T-helper 1 cell treated with Interleukin-12 subunit alpha and Interleukin-12 subunit beta and Interleukin-4 antibody, amounts not matched to agents 30 μg/mL and 1 μg/mL, for 36 hours (primary cell): ENCODE results near the gene POFUT2.

Source experiments
- H3K27ac Mint-ChIP-seq: one replicate; pipeline ENCODE4 v1.8.0; 2021; ENCODE audit warnings: mild to moderate bottlenecking, mixed read lengths
- H3K27me3 Mint-ChIP-seq: one replicate; pipeline ENCODE4 v1.8.0; 2021; ENCODE audit warnings: low read depth, mixed read lengths
- H3K36me3 Mint-ChIP-seq: one replicate; pipeline ENCODE4 v1.8.0; 2021; ENCODE audit warnings: low read depth, mixed read lengths
- H3K4me1 Mint-ChIP-seq: one replicate; pipeline ENCODE4 v1.8.0; 2021; ENCODE audit warnings: low read depth, mixed read lengths
- H3K4me3 Mint-ChIP-seq: one replicate; pipeline ENCODE4 v1.8.0; 2021; ENCODE audit warnings: mild to moderate bottlenecking, moderate library complexity, mixed read lengths
- H3K9me3 Mint-ChIP-seq: one replicate; pipeline ENCODE4 v1.8.0; 2021; ENCODE audit warnings: mixed read lengths

Gene POFUT2, protein sequence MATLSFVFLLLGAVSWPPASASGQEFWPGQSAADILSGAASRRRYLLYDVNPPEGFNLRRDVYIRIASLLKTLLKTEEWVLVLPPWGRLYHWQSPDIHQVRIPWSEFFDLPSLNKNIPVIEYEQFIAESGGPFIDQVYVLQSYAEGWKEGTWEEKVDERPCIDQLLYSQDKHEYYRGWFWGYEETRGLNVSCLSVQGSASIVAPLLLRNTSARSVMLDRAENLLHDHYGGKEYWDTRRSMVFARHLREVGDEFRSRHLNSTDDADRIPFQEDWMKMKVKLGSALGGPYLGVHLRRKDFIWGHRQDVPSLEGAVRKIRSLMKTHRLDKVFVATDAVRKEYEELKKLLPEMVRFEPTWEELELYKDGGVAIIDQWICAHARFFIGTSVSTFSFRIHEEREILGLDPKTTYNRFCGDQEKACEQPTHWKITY

GRCh38 chr21:45287438-45288391 is at the start of gene POFUT2:
TSS of gene POFUT2 (minus strand) at chr21:45287895. CDS start at chr21:45287871, 24 bp downstream.
- H3K27ac Mint-ChIP-seq, result peak within 1 kb of the TSS; percentile 81
- H3K4me3 Mint-ChIP-seq, result peak within 1 kb of the TSS; percentile 83
- H3K27me3 Mint-ChIP-seq, result peaks cover 10% of the 10 kb centered on the region
- H3K4me1 Mint-ChIP-seq, result peaks cover 12% of the 10 kb centered on the region
- H3K36me3 Mint-ChIP-seq, result peaks cover 9% of the 10 kb centered on the region
- no peaks in the 10 kb centered on the region for H3K9me3 Mint-ChIP-seq

GRCh38 chr21:45336870-45337269 is 49.2 kb upstream of the POFUT2 start:
- Mint-ChIP-seq H3K36me3 (no peaks in the 10 kb centered on the region), H3K4me1 (no peaks in the 10 kb centered on the region), H3K4me3 (no peak overlapping the region), H3K27me3 (no peaks in the 10 kb centered on the region), H3K27ac (no peak overlapping the region), H3K9me3 (no peaks in the 10 kb centered on the region)

- Mint-ChIP-seq H3K27ac (no peak overlapping the region), H3K27me3 (no peaks in the 10 kb centered on the region), H3K36me3 (no peaks in the 10 kb centered on the region), H3K9me3 (no peaks in the 10 kb centered on the region), H3K4me1 (no peaks in the 10 kb centered on the region), H3K4me3 (no peak overlapping the region)
Observed at GRCh38 chr21:45336535-45336810, 48.8 kb upstream of the POFUT2 start.

GRCh38 chr21:45335761-45336534 is 48.3 kb upstream of the POFUT2 start:
- H3K4me1 Mint-ChIP-seq, result no peaks in the 10 kb centered on the region
- H3K36me3 Mint-ChIP-seq, result no peaks in the 10 kb centered on the region
- H3K4me3 Mint-ChIP-seq, result no peak overlapping the region
- no peak overlapping the region for H3K27ac Mint-ChIP-seq
- H3K9me3 Mint-ChIP-seq, result no peaks in the 10 kb centered on the region
- H3K27me3 Mint-ChIP-seq, result no peaks in the 10 kb centered on the region

DNA sequence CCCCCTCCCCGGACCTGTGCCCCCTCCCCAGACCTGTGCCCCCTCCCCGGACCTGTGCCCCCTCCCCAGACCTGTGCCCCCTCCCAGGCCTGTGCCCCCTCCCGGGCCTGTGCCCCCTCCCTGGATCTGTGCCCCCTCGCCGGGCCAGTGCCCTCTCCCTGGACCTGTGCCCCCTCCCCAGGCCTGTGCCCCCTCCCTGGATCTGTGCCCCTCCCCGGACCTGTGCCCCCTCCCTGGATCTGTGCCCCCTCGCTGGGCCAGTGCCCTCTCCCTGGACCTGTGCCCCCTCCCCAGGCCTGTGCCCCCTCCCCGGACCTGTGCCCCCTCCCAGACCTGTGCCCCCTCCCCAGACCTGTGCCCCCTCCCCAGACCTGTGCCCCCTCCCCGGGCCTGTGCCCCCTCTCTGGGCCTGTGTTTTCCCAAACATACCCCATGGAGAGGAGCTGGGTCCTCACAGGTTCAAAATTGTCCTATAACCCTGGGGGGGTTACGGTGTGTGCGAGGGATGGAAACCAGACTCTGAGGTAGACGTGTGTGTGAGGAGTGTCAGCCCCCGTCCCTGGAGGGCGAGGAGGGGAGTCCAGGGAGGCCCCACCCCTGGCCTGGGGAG is 47.6 kb upstream of the POFUT2 start:
- no peak overlapping the region for H3K27ac Mint-ChIP-seq
- H3K36me3 Mint-ChIP-seq, result no peaks in the 10 kb centered on the region
- no peaks in the 10 kb centered on the region for H3K9me3 Mint-ChIP-seq
- H3K27me3 Mint-ChIP-seq, result no peaks in the 10 kb centered on the region
- no peak overlapping the region for H3K4me3 Mint-ChIP-seq
- H3K4me1 Mint-ChIP-seq, result no peaks in the 10 kb centered on the region

DNA sequence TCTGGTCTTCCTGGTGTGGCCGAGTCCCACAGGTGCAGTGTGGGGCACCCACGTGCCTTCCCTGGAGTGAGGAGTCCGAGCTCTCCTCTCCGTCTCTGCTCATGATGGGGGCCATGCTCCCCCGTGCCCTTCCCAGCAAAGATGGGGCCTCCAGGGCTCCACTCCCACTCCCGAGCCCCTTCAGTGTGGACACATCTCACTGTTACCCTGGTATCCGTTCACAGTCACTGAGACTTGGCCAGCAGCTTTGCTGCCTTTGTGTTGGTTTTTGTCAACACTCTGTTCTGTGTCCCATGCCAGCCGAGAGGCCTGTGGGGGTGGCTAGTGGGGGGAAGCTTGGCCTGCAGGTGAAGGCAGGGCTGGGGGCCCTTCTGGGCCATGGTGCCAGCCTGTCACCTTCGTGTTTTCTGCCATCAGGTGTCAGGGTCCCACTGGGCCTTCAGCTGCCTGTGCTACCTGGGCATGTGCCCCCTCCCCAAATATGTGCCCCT is 46.9 kb upstream of the POFUT2 start:
- Mint-ChIP-seq H3K27ac (no peak overlapping the region), H3K9me3 (no peaks in the 10 kb centered on the region), H3K4me3 (no peak overlapping the region), H3K4me1 (no peaks in the 10 kb centered on the region), H3K36me3 (no peaks in the 10 kb centered on the region), H3K27me3 (no peaks in the 10 kb centered on the region)

DNA sequence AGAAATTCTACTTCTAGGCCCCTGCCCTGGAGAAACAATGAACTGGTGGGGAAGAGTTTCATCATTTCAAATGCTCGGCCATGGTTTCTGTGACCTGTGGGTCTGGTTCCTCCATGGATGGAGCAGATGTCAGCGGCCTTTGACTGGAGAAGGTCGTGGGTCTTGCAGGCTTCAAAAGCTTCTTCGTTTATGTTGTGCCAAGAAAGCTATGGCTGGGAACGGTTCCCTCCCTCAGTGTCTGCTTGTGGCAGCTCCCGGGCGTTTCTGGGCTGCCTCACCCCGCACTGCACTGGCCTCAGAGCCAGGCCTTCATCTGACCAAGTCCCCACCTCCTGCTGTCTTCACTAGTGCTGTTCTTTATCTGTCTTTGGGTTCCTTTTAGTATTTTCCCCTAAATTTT is 46.4 kb upstream of the POFUT2 start:
- Mint-ChIP-seq H3K36me3 (no peaks in the 10 kb centered on the region), H3K9me3 (no peaks in the 10 kb centered on the region), H3K4me3 (no peak overlapping the region), H3K4me1 (no peaks in the 10 kb centered on the region), H3K27ac (no peak overlapping the region), H3K27me3 (no peaks in the 10 kb centered on the region)

DNA sequence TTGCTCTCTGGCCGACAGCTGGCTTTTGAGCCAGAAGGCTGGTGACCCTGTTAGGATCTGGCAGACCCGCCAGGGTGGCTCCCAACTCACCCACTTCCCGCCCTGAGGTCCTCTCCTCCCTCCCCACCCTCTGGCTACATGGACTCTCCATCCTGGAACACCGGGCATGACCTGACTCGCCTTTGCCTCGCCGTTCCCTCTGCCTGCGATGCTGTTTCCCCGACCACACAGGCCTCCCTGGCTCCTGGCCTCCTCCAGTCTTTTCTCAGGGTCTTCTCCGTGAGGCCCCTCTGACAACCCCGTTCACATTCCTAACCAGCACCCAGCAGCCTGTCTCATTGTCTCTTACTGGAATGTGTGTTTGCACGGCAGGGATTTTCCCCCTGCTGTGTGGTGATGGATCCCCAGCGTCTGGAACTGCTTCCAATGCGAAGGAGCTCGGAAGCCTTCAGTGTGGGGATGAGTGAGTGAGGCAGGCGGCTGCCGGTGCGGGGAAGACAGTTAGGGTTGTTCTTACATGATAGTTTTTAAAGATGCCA is 46.0 kb upstream of the POFUT2 start:
- Mint-ChIP-seq H3K27ac (no peak overlapping the region), H3K27me3 (no peaks in the 10 kb centered on the region), H3K36me3 (no peaks in the 10 kb centered on the region), H3K4me3 (no peak overlapping the region), H3K9me3 (no peaks in the 10 kb centered on the region), H3K4me1 (no peaks in the 10 kb centered on the region)

DNA sequence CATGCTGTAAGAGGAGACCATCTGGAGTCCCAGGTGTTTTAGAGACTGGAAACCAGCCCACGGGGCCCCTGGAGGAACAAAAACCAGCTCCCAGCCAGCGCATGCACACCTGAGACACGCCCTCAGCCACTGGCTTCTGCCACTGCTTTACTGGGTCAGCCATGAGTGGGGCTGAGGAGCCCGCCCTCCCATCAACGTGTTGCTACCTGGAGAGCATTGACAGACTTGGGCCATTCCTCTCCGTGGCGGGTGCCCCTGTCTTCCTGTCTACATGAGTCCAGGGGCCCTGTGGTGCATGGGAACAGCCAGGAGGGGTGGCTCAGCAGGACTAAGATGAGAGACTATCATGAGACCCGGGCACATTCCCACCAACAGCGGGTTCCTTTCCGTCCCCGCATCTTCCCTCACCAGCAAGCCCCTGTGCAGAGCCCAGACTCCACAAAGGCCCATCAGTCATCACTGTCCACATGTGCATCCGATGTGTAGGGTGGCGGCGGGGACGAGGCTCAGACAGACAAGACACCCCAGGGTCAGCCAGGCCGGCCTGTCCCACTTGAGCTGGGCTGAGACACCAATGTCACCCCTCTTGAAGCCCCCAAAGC is 45.4 kb upstream of the POFUT2 start:
- Mint-ChIP-seq H3K27me3 (no peaks in the 10 kb centered on the region), H3K4me1 (no peaks in the 10 kb centered on the region), H3K36me3 (no peaks in the 10 kb centered on the region), H3K27ac (no peak overlapping the region), H3K4me3 (no peak overlapping the region), H3K9me3 (no peaks in the 10 kb centered on the region)

GRCh38 chr21:45332415-45332814 is 44.7 kb upstream of the POFUT2 start:
- H3K36me3 Mint-ChIP-seq, result no peaks in the 10 kb centered on the region
- no peaks in the 10 kb centered on the region for H3K9me3 Mint-ChIP-seq
- no peak overlapping the region for H3K27ac Mint-ChIP-seq
- no peaks in the 10 kb centered on the region for H3K27me3 Mint-ChIP-seq
- H3K4me3 Mint-ChIP-seq, result no peak overlapping the region
- no peaks in the 10 kb centered on the region for H3K4me1 Mint-ChIP-seq

GRCh38 chr21:45331531-45332147 is 43.9 kb upstream of the POFUT2 start:
- Mint-ChIP-seq H3K36me3 (no peaks in the 10 kb centered on the region), H3K4me1 (no peaks in the 10 kb centered on the region), H3K4me3 (no peak overlapping the region), H3K9me3 (no peaks in the 10 kb centered on the region), H3K27me3 (no peaks in the 10 kb centered on the region), H3K27ac (no peak overlapping the region)

DNA sequence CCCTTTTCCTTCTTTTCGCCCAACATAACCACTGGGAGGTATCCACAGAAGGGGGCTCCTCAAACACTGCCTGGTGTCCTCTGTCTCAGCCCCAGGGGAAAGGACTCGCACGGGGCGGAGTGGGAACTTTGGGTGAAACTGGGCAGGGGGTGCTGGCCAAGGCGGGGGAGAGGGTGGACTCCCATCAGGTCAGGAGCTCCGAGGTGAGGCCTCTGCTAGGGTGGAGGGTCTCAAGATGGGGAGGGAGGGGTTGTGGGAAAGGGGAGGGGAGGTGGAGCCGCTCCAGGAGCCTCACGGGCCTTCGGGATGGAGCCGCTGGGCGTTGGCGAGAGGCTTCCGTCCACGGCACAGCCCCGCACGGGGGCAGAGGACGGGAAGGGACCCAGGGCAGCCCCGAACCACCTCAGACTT is 43.2 kb upstream of the POFUT2 start:
- Mint-ChIP-seq H3K9me3 (no peaks in the 10 kb centered on the region), H3K4me3 (no peak overlapping the region), H3K36me3 (no peaks in the 10 kb centered on the region), H3K27ac (no peak overlapping the region), H3K4me1 (no peaks in the 10 kb centered on the region), H3K27me3 (no peaks in the 10 kb centered on the region)

DNA sequence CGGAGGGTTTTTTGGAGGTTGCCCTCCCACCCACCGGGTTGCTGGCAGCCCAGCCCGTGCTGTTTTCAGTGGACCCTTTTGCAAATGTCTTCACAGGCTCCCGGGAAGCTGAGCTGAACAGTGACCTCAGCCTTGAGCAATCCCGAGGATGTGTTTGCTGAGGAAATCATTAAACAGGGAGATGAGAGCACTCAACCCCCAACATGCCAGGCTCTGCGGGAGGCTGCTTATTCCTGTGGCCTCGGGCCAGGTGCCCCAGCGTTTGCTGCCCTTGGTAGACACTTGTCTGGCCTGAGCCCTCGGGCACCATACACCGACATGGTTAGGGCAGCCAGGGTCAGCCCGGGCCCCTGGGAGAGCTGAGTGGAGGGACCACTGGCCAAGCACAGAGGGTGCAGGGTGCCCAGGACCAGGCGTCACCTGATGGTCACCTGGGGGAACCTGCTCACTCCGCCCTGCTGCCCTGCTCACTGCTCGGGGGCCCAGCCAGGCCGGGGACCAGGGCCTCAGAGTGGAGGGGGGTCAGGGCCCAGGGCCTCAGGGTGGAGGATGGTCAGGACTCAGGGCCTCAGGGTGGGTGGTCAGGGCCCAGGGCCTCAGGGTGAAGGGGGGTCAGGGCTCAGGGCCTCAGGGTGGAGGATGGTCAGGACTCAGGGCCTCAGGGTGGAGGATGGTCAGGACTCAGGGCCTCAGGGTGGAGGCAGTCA is 42.5 kb upstream of the POFUT2 start:
- Mint-ChIP-seq H3K4me3 (no peak overlapping the region), H3K4me1 (no peaks in the 10 kb centered on the region), H3K36me3 (no peaks in the 10 kb centered on the region), H3K27ac (no peak overlapping the region), H3K27me3 (no peaks in the 10 kb centered on the region), H3K9me3 (no peaks in the 10 kb centered on the region)
